A549 (cell line): ENCODE data around the gene DOCK9. TPM values are rescaled to one million over a fixed set of nuclear protein-coding genes. Genes with fewer than 3 reads are reported as not detected.

Experiments
- ATAC-seq, 2 experiments: fragments of 200-7000 bp in 1 of 2; fragments of >200 bp in 1 of 2; cut with Nextera tagmentation in 1 of 2; cut with Tn5 transposase in 1 of 2; 3 replicates each; pipeline versions ENCODE4 v1.8.0 to v1.9.1; 2018 to 2020; ENCODE audit warnings: mild to moderate bottlenecking in 1 of 2, moderate library complexity in 1 of 2
- CTCF ChIA-PET: fragments of 300-600 bp; sonication (Branson Sonifier 250); formaldehyde crosslinking; extraction: SDS; loops from one replicate; lab custom pipeline; 2021; ENCODE audit warnings: antibody characterized with exemption, inconsistent platforms; lab: Yijun Ruan, JAX
- POLR2A ChIA-PET: fragments of 350-600 bp; formaldehyde crosslinking; extraction: SDS; loops from one replicate; lab custom pipeline; 2021; ENCODE audit warnings: antibody characterized with exemption, inconsistent platforms; lab: Yijun Ruan, JAX
- DNase-seq, 2 experiments: peaks; one replicate each; pipeline versions ENCODE4 v3.0.0 to v3.0.0-alpha.2; 2011 to 2016; ENCODE audit warnings: low read depth in 1 of 2, low spot score in 1 of 2
- FAIRE-seq: peaks from 2 replicates; lab custom pipeline; 2011; peaks lifted over from hg19 to GRCh38; lab: Jason Lieb, UNC
- H3K27ac ChIP-seq, 2 experiments: fragments of >200 bp; sonication (Bioruptor Twin); formaldehyde crosslinking; 3 replicates each; pipeline ENCODE4 v1.5.1; 2016 to 2017
- H3K4me1 ChIP-seq: fragments of >200 bp; sonication (Bioruptor Twin); formaldehyde crosslinking; 3 replicates; pipeline ENCODE4 v1.6.1; 2016
- H3K4me2 ChIP-seq: fragments of >200 bp; sonication (Bioruptor Twin); formaldehyde crosslinking; 3 replicates; pipeline ENCODE4 v1.6.1; 2016
- H3K4me3 ChIP-seq: fragments of >200 bp; sonication (Bioruptor Twin); formaldehyde crosslinking; 3 replicates; pipeline ENCODE4 v1.5.1; 2016
- H3K9me3 ChIP-seq: fragments of >200 bp; sonication (Bioruptor Twin); formaldehyde crosslinking; 3 replicates; pipeline ENCODE4 v1.6.1; 2016
- EHF ChIP-seq: fragments of 250-450 bp; sonication (Bioruptor Pico); IDR thresholded peaks from 2 replicates; pipeline ENCODE4 v1.5.0; 2020; ENCODE audit warnings: mild to moderate bottlenecking
- EP300 ChIP-seq, 2 experiments: fragments of >200 bp; sonication (Bioruptor Twin); formaldehyde crosslinking; IDR thresholded peaks; 2 replicates in 1 of 2; 3 replicates in 1 of 2; pipeline ENCODE4 v1.6.1; 2016 to 2017
- FOSL2 ChIP-seq, 2 experiments: fragments of 450-650 bp in 1 of 2; fragments of >200 bp in 1 of 2; sonication (Bioruptor Twin) in 1 of 2; formaldehyde crosslinking; IDR thresholded peaks; 2 replicates each; pipeline versions ENCODE4 v1.5.0 to v1.6.1; 2016 to 2020; ENCODE audit warnings: mild to moderate bottlenecking in 1 of 2, moderate library complexity in 1 of 2
- FOXS1 ChIP-seq: fragments of 250-450 bp; sonication (Bioruptor Pico); IDR thresholded peaks from 2 replicates; pipeline ENCODE4 v1.5.0; 2020; ENCODE audit warnings: mild to moderate bottlenecking, moderate library complexity
- GATA3 ChIP-seq: IDR thresholded peaks from 2 replicates; pipeline ENCODE4 v1.6.1; 2012; ENCODE audit warnings: borderline replicate concordance
- HDAC2 ChIP-seq: fragments of 200-600 bp; sonication (generic); IDR thresholded peaks from 2 replicates; pipeline ENCODE4 v1.6.1; 2016
- HOXA7 ChIP-seq: fragments of 250-450 bp; sonication (Bioruptor Pico); IDR thresholded peaks from 2 replicates; pipeline ENCODE4 v1.5.0; 2020; ENCODE audit warnings: mild to moderate bottlenecking, moderate library complexity
- HOXB5 ChIP-seq: fragments of 250-450 bp; sonication (Bioruptor Pico); IDR thresholded peaks from 2 replicates; pipeline ENCODE4 v1.5.0; 2020; ENCODE audit warnings: mild to moderate bottlenecking, moderate library complexity
- MAZ ChIP-seq: fragments of 150-350 bp; IDR thresholded peaks from 2 replicates; pipeline ENCODE4 v1.6.1; 2014; ENCODE audit warnings: antibody characterized with exemption, low read depth, low read length, borderline replicate concordance
- PHF8 ChIP-seq: fragments of 200-600 bp; sonication (generic); IDR thresholded peaks from 2 replicates; pipeline ENCODE4 v1.6.1; 2016; ENCODE audit warnings: low read depth, mild to moderate bottlenecking, antibody characterized with exemption, moderate library complexity, borderline replicate concordance
- POLR2A ChIP-seq: IDR thresholded peaks from 2 replicates; pipeline ENCODE4 v1.6.1; 2012; ENCODE audit warnings: mild to moderate bottlenecking, low read length
- RCOR1 ChIP-seq: fragments of 150-350 bp; IDR thresholded peaks from 2 replicates; pipeline ENCODE4 v1.6.1; 2014; ENCODE audit warnings: antibody characterized with exemption, low read length, low read depth
- RFX5 ChIP-seq: fragments of 450-650 bp; IDR thresholded peaks from 2 replicates; pipeline ENCODE4 v1.7.1; 2014; ENCODE audit warnings: antibody characterized with exemption, mild to moderate bottlenecking, moderate library complexity
- RNF2 ChIP-seq: fragments of 200-600 bp; sonication (generic); IDR thresholded peaks from 2 replicates; pipeline ENCODE4 v1.6.1; 2016; ENCODE audit warnings: low read depth, mild to moderate bottlenecking, antibody characterized with exemption, moderate library complexity, borderline replicate concordance
- TFCP2L1 ChIP-seq: fragments of 250-450 bp; sonication (Bioruptor Pico); IDR thresholded peaks from 2 replicates; pipeline ENCODE4 v1.5.0; 2021; ENCODE audit warnings: mild to moderate bottlenecking
- TP53 ChIP-seq: fragments of 250-450 bp; sonication (Bioruptor Pico); IDR thresholded peaks from 2 replicates; pipeline ENCODE4 v1.5.0; 2021; ENCODE audit warnings: mild to moderate bottlenecking, moderate library complexity
- ZFP36 ChIP-seq: fragments of 450-650 bp; IDR thresholded peaks from 2 replicates; pipeline ENCODE4 v1.6.1; 2014; ENCODE audit warnings: borderline replicate concordance; ENCODE audit not compliant: partially characterized antibody
- ZNF302 ChIP-seq: fragments of 250-450 bp; sonication (Bioruptor Pico); IDR thresholded peaks from 2 replicates; pipeline ENCODE4 v1.9.0; 2021; ENCODE audit warnings: inconsistent platforms, mild to moderate bottlenecking, moderate library complexity
- ZSCAN20 ChIP-seq: fragments of 250-450 bp; sonication (Bioruptor Pico); IDR thresholded peaks from 2 replicates; pipeline ENCODE4 v1.8.0; 2022; ENCODE audit warnings: mild to moderate bottlenecking, moderate library complexity
- WGBS: methylation state at CpG from one replicate; pipeline ENCODE4 v1.1.6; 2017; ENCODE audit errors: missing lambda C conversion rate; 5-methylcytosine and 5-hydroxymethylcytosine counted together
- polyA plus RNA-seq, 4 experiments: library from polyadenylated mRNA; depleted of rRNA in 3 of 4; stranded (reverse); fragments of >200 nt; fragmentation: RNase III in 1 of 4; extraction: RNeasy Plus Mini Kit Qiagen cat#74134 plus additional on column Dnase treatment in 1 of 4; gene quantifications; 2 replicates in 3 of 4; 3 replicates in 1 of 4; pipeline ENCODE4 v1.2.3, GENCODE V29; 2011 to 2017
- TF ChIP-seq, protein P1 (sequence below): fragments of >200 bp; sonication (Bioruptor Twin); formaldehyde crosslinking; IDR thresholded peaks from 2 replicates; pipeline ENCODE4 v1.6.1; 2016
- TF ChIP-seq, protein P2 (sequence below): fragments of 150-350 bp; IDR thresholded peaks from 2 replicates; pipeline ENCODE4 v1.6.1; 2014; ENCODE audit warnings: low read depth, mild to moderate bottlenecking, low read length

DOCK9 gene
- polyA plus RNA-seq, 2 of the 4 experiments (the other 2 are of a cell fraction), result 34.0 to 43.9 TPM

DNA sequence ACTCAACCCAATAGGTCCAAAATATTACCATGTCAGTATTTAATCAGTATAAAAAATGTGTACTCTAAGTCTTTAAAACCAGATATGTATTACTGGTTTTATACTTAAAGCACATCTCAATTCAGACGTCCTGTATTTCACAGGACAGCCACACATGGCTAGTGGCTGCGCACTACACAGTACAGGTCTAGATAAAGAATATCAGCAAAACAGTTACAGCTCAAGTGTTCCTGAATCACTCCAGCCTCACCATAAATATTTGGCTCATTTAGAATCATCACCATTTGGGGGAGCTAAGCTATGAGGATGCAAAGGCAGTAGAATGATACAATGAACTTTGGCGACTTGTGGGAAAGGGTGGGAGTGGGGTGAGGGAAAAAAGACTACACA, 89.0 kb downstream of the DOCK9 start (continued):
- TF ChIP-seq ZFP36, result no peak

DNA sequence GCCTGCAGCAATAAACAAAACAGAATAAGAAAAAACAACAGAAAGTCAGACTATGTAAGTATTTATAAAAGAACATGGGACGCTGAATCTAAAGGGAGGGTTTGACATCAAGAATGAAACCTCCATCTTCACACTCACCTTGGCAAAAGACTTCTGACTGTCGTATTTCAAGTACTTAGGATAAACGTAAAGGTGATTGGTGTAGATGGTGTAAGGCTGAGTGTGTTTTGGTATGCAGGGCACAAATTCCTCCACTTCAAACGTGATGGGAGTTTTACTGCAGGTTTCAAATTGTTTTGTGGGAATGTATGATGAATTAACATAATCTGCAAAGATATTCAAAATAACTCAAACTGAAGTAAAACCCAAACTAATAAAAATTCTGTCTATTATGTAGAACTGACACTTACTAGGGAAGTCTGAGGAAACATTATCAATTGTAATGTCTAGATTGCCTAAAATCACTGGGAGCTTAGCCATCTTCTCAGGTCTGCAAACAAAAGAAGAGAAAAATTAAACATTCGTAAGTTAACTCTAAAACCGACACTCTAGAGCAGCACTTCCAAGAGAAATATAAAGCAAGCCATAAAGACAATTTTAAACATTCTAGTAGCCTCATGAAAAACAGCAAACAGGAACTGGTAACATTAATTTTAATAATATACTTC, 89.5 kb downstream of the DOCK9 start:
- POLR2A ChIA-PET, result no interaction called here
- TF ChIP-seq RFX5, result no peak
- TF ChIP-seq ZSCAN20 (CRISPR knock-in tag), result no peak
- no peak for TF ChIP-seq ZNF302 (CRISPR knock-in tag)

DNA sequence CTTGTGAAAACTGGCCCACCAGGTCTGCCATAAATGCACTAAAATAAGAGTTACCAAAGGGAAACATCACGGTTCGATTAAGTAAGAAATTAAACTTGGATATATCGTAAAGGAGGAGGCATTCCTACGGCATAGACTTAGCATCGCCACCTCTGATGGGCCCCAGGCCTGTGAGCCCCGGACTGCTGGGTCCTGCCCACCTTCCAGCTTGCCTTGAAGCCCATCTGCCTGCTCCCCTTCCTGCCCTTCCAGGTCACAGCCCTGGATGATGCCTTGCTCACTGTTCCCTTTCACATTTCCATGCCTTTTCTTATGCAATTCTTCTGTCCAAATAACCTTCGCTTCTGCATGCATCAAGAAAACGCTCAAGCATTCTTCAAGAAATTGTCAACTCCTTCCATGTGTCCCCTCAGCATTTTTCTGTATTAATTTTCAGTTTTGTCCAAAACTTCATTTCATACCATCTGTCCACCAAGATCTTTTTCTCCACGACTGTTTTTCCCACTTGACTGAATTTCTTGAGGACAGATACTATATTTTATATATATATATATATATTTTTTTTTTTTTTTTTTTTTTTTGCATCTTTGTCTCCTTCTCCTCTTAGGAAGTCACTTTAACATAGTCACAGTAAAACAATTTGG, 91.2 kb downstream of the DOCK9 start:
- 94% methylated on average over 9 of the region's 9 CpGs for WGBS
- DNase-seq, result no peak
- FAIRE-seq, result no peak
- ChIA-PET POLR2A (no interaction called here), CTCF (interaction anchor here (1.0 kb wide), 1 partner anchor 9 kb away, joined by 3 read pairs; no protein-coding TSS in a partner anchor)
- ATAC-seq, result no peak
- H3K4me2 ChIP-seq, result no peak overlapping the region
- H3K27ac ChIP-seq, result no peak overlapping the region
- no peaks in the 10 kb centered on the region for H3K9me3 ChIP-seq
- no peak overlapping the region for H3K4me3 ChIP-seq
- H3K4me1 ChIP-seq, result no peaks in the 10 kb centered on the region
- TF ChIP-seq GATA3 (no peak), POLR2A (no peak), FOSL2 (IDR thresholded peaks at IDR 0.05) (no peak), FOSL2 (CRISPR knock-in tag; IDR thresholded peaks at IDR 0.05) (no peak), TFCP2L1 (CRISPR knock-in tag) (no peak), HOXB5 (CRISPR knock-in tag) (no peak), RCOR1 (no peak)
- TF ChIP-seq, protein P1, sequence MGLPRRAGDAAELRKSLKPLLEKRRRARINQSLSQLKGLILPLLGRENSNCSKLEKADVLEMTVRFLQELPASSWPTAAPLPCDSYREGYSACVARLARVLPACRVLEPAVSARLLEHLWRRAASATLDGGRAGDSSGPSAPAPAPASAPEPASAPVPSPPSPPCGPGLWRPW, result no peak
- TF ChIP-seq, protein P2, sequence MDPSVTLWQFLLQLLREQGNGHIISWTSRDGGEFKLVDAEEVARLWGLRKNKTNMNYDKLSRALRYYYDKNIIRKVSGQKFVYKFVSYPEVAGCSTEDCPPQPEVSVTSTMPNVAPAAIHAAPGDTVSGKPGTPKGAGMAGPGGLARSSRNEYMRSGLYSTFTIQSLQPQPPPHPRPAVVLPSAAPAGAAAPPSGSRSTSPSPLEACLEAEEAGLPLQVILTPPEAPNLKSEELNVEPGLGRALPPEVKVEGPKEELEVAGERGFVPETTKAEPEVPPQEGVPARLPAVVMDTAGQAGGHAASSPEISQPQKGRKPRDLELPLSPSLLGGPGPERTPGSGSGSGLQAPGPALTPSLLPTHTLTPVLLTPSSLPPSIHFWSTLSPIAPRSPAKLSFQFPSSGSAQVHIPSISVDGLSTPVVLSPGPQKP, result no peak

More for the DNA sequence above, 89.5 kb downstream of the DOCK9 start:
- no peak overlapping the region for H3K4me3 ChIP-seq
- FAIRE-seq, result no peak
- CTCF ChIA-PET, result no interaction called here
- H3K9me3 ChIP-seq, result no peaks in the 10 kb centered on the region
- no peak overlapping the region for H3K27ac ChIP-seq
- H3K4me1 ChIP-seq, result no peaks in the 10 kb centered on the region
- H3K4me2 ChIP-seq, result no peak overlapping the region
- WGBS, result 83% methylated on average over 6 of the region's 6 CpGs
- no peak for DNase-seq
- no peak for ATAC-seq

DNA sequence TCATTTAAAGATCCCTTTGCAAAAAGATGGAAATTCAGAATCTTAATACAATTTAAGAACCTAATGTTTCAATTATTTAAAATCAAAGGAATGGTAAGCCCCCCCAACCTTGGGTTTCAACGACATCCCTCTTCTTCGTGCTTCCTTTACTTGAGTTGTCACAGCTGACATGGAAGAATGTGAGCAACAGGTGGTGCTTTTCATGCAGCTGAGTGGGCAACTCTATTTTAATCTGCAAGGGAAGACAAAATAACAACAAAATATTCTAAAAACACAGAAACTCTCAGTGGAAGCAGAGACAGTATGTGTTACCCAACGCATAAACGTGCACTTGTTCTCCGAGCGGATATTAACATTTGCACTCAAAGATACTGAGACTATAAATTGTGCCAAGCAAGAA, 92.3 kb downstream of the DOCK9 start:
- WGBS, result 90% methylated on average over 6 of the region's 6 CpGs
- ChIA-PET POLR2A (no interaction called here), CTCF (interaction anchor here (1.0 kb wide), 1 partner anchor 8 kb away, joined by 3 read pairs; no protein-coding TSS in a partner anchor)
- no peak for TF ChIP-seq RNF2
- TF ChIP-seq EP300 (IDR thresholded peaks at IDR 0.05), result no peak
- no peak for TF ChIP-seq MAZ
- no peak for TF ChIP-seq PHF8
- TF ChIP-seq HDAC2, result no peak
- no peak for TF ChIP-seq TFCP2L1 (CRISPR knock-in tag)
- TF ChIP-seq HOXA7 (CRISPR knock-in tag), result no peak
- TF ChIP-seq ZSCAN20 (CRISPR knock-in tag), result no peak
- TF ChIP-seq FOSL2 (IDR thresholded peaks at IDR 0.05), result no peak
- TF ChIP-seq FOSL2 (CRISPR knock-in tag; IDR thresholded peaks at IDR 0.05), result no peak
- no peak for TF ChIP-seq EHF (CRISPR knock-in tag)
- no peak for TF ChIP-seq HOXB5 (CRISPR knock-in tag)
- TF ChIP-seq FOXS1, result no peak
- TF ChIP-seq GATA3, result no peak
- no peak for TF ChIP-seq TP53 (CRISPR knock-in tag)
- Histone ChIP-seq H3K9me3 (no peaks in the 10 kb centered on the region), H3K4me1 (no peaks in the 10 kb centered on the region), H3K4me2 (no peak overlapping the region), H3K4me3 (no peak overlapping the region), H3K27ac (no peak overlapping the region)
- DNase-seq, result no peak
- FAIRE-seq, result no peak
- no peak for ATAC-seq
